ENCODE results near the gene POLL.
"Not testable (repeated sequence)": the region's sequence is repeated elsewhere in the genome, so short reads cannot be mapped to it uniquely, and the experiment has no call there.

The POLL gene

DNA sequence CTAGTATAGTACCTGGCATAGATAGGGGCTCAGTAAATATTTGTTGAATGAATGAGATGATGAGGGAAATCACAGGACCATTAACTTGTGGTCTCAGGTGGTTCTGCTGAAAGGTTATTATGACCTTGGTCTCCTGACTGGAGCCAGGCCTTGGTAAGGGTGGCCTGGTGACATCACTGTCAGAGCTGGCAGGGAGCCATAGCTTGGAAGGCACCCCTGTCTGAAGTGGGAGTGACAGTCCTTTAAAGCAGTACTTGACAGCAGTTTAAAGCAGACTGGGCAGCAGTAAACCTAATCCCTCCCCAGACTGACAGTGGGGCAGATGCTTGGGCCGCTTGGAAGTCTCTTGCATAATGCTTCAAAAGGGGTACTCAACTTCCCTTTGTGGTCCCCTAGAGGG lies 13.5 kb upstream of the POLL start:
- H3K4me3 ChIP-seq (ENCODE audit: low read depth, low read length): no peak overlapping the region
- ChIA-PET CTCF (interaction anchor here (1.1 to 14.6 kb wide), 20 partner anchors 8 to 471 kb away, joined by 3 to 265 read pairs (median 6); partner anchors contain the start of genes DPCD, FBXW4, NPM3 and POLL), POLR2A (no interaction called here)
- TF ChIP-seq, protein P1, sequence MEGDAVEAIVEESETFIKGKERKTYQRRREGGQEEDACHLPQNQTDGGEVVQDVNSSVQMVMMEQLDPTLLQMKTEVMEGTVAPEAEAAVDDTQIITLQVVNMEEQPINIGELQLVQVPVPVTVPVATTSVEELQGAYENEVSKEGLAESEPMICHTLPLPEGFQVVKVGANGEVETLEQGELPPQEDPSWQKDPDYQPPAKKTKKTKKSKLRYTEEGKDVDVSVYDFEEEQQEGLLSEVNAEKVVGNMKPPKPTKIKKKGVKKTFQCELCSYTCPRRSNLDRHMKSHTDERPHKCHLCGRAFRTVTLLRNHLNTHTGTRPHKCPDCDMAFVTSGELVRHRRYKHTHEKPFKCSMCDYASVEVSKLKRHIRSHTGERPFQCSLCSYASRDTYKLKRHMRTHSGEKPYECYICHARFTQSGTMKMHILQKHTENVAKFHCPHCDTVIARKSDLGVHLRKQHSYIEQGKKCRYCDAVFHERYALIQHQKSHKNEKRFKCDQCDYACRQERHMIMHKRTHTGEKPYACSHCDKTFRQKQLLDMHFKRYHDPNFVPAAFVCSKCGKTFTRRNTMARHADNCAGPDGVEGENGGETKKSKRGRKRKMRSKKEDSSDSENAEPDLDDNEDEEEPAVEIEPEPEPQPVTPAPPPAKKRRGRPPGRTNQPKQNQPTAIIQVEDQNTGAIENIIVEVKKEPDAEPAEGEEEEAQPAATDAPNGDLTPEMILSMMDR (IDR thresholded peaks at IDR 0.05; ENCODE audit: insufficient read depth, low read length, missing control alignments): no peak
- no peak for DNase-seq (ENCODE audit: low read depth, low spot score)

DNA sequence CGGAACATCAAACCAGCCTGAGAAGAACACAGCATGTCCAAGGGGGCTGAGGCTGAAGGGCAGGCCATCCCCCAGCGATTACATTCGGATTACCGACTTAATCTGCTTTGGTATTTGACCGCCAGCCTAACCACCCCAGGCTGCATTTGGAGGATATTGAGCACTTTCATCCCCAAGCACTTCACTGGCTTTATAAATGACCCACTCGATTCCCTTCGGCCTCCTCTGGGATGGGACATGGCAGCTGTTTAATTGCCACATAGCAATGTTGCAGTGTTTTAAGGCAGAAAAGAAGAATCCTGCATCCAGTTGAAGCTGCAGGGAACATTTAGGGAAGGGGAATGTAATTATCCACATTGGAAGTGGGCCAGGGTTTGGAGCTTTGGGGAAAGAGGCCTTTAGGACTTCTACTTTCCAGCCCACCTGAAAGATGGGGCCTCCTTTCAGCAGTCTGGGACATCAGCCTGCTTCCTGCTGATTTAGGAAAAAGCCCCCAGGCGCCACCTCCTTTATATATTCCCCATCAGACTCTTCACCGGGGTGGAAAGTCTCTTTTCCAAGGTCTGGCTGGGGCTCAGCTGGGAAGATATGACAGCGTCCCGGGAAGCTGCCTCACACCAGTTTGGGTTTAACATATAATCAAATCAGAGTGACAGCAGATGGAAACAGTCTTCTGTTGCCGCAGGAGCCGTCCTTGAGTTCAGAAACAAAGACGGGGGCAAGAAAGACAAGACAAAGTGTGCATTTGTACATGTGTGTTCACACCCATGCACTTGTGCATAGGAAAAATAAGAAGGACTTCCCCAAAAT lies 9.2 kb upstream of the POLL start:
- POLR2A ChIA-PET: interaction anchor here (1.1 kb wide), 1 partner anchor 12 kb away, joined by 3 read pairs; no protein-coding TSS in a partner anchor
- TF ChIP-seq, protein P1 (IDR thresholded peaks at IDR 0.05; ENCODE audit: insufficient read depth, low read length, missing control alignments): no peak
- no peak overlapping the region for H3K4me3 ChIP-seq (ENCODE audit: low read depth, low read length)
- DNase-seq (ENCODE audit: low read depth, low spot score): no peak
- CTCF ChIA-PET: interaction anchor here (0.8 to 3.2 kb wide), 3 partner anchors 26 to 383 kb away, joined by 3 to 33 read pairs (median 15); no protein-coding TSS in a partner anchor

DNA sequence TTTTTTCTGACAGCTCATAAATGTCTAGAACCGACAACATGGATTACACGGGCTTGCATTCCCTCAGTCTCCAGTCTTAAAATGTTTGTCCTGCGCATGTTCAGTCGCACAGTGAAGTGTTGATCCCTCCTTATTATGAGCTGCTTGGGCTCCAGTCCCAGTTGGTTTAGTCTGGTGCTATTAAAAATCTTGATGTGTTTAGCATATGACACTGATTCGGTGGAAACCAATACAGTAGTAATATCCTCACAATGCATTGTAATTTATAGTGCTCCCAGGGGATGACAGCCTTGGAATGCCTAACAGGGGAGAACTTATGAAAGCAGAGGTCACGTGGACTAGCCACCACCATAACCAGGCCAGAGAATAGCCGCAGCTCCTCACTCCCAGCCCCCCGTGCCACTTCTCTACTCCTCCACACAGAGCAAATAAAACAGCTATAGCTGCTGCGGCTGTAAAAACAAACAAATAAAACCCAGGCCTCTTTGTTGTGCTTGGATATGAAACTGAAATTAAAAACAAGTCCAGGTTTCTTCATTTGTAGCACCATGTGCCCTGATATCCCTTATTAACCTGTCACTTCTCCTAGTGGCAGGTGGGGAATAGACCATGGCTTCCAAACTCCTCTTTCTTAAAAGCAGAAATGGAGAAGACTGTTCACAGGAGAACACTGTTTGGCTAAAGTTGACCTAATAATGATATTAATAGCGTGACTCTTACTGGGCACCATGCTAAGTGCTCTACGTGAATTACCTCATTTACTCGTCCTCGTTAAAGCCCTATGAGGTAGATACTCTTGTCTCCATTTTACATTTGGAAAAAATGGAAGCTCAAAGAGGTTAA lies 7.8 kb upstream of the POLL start:
- DNase-seq (ENCODE audit: low read depth, low spot score): no peak
- CTCF ChIA-PET: interaction anchor here (1.4 to 4.8 kb wide), 6 partner anchors 8 to 382 kb away, joined by 3 to 35 read pairs (median 22); no protein-coding TSS in a partner anchor
- TF ChIP-seq, protein P1 (IDR thresholded peaks at IDR 0.05; ENCODE audit: insufficient read depth, low read length, missing control alignments): no peak
- no peak overlapping the region for H3K4me3 ChIP-seq (ENCODE audit: low read depth, low read length)
- POLR2A ChIA-PET: no interaction called here

DNA sequence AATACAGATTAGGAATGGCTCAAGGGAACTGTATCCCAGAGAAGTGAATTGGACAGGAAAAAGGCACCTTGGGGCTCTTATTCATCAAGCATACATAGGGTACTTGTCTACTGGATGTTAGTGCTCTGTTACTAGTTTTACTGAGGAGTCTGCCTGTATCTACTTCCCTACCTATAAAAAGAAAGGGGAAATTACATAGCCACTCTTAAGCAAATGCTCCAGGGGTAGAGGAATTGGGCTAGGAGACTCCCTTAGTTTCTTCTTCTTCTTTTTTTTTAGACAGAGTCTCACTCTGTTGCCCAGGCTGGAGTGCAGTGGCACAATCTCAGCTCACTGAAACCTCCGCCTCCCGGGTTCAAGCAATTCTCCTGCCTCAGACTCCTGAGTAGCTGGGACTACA lies 5.3 kb upstream of the POLL start:
- not testable (repeated sequence) for DNase-seq (ENCODE audit: low read depth, low spot score); H3K4me3 ChIP-seq (ENCODE audit: low read depth, low read length)
- CTCF ChIA-PET: interaction anchor here (1.4 to 4.8 kb wide), 3 partner anchors 10 to 379 kb away, joined by 6 to 35 read pairs (median 28); no protein-coding TSS in a partner anchor
- POLR2A ChIA-PET: interaction anchor here (0.7 kb wide), 1 partner anchor 9 kb away, joined by 3 read pairs; no protein-coding TSS in a partner anchor

DNA sequence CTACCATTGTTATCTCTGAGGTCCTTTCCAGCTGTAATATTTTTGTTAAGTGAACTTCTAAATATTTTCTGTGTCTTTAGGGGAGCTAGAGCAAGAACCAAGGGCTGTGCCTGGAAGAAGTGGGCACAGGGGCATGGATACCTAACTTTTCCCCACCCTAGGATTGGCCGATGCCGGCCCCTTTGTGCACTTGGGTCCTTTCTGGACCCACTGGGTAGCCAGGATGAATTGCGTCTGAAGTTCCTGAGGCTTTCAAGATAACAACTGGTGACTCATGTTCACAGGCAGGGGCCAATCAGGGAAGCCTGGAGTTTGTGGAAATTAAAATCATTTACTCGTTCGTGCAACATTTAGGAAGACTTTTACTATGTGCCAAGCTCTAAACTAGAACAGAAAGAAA lies 822 bp upstream of the POLL start:
- DNase-seq (ENCODE audit: low read depth, low spot score): no peak
- ChIA-PET CTCF (interaction anchor here (1.3 to 12.5 kb wide), 6 partner anchors 11 to 375 kb away, joined by 6 to 145 read pairs (median 15); no protein-coding TSS in a partner anchor), POLR2A (no interaction called here)
- TF ChIP-seq, protein P1 (IDR thresholded peaks at IDR 0.05; ENCODE audit: insufficient read depth, low read length, missing control alignments): no peak
- H3K4me3 ChIP-seq (ENCODE audit: low read depth, low read length): peak overlapping the region; percentile 99

DNA sequence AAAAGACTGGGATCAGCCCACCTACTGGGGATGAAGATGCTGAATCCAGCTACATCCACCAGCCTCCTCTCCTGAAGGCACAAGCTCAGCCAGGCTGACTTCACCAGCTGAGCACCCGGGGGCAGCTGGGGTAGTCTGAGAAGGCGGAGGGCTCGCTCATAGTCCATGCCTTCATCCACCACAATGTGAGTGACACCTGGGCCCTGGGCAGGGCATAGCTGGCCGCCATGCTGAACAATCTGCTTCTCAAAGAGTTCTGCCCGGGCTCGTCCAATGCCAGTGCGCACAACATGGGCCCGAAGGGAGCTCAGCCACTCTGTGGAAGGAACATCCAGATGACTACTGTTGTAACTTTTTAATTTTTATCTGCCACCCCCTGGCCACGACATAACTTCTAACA lies 2.2 kb downstream of the POLL start:
- H3K4me3 ChIP-seq (ENCODE audit: low read depth, low read length): no peak overlapping the region
- CTCF ChIA-PET: interaction anchor here (1.0 to 12.5 kb wide), 3 partner anchors 10 to 374 kb away, joined by 3 to 145 read pairs (median 3); no protein-coding TSS in a partner anchor
- no peak for DNase-seq (ENCODE audit: low read depth, low spot score)
- POLR2A ChIA-PET: no interaction called here
- TF ChIP-seq, protein P1 (IDR thresholded peaks at IDR 0.05; ENCODE audit: insufficient read depth, low read length, missing control alignments): no peak

Measured in AG04449 (cell line).